ENCODE data around the gene KRT75.

KRT75 gene

DNA sequence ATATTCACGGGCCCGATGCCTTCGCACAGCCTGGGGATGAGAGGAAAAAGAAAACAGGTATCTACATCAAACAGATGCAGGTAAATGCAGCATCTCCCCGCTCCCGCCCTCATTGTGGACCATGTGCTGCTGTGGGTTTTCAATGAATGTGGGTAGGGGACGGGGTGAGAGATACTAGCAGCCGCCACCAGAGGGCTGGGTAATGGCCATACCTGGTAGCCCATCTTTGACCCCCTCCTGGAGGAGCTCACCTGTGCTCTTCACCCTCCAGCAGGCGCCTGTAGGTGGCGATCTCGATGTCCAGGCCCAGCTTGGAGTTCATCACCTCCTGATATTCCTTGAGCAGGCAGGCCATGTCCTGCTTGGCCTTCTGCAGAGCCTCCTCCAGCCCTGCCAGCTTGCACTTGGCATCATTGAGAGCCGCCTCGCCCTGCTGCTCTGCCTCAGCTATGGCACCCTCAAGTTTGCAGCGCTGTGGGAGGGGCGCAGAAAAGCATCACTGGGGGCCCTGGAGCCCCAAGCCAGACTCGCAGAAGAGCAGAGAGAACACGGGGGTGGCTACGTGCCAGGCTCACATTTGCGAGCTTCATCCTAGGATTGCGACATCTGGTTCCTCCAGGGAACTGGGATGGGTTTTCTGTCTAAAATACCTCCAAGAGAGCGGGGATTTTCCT lies 38.3 kb downstream of the KRT75 start:
- Histone ChIP-seq H3K36me3 (ENCODE audit: insufficient read depth, low read length) (no peaks in the 10 kb centered on the region), H3K9me2 (replicated peaks; ENCODE audit: low read depth, low read length) (no peaks in the 10 kb centered on the region), H2AFZ (ENCODE audit: low read length) (no peak overlapping the region), H3K9me3 (ENCODE audit: insufficient read depth, low read depth, low read length) (no peaks in the 10 kb centered on the region), H3K27me3 (ENCODE audit: insufficient read depth, low read length, poor library complexity, severe bottlenecking) (no peaks in the 10 kb centered on the region), H3F3A (ENCODE audit: low read depth) (no peaks in the 10 kb centered on the region), H3K4me2 (ENCODE audit: low read depth, low read length, poor library complexity, severe bottlenecking) (no peak overlapping the region), H3K9ac (ENCODE audit: low read depth, low read length, poor library complexity, severe bottlenecking) (no peak overlapping the region), H3K79me2 (ENCODE audit: insufficient read depth, low read length) (no peaks in the 10 kb centered on the region), H3K4me3 (ENCODE audit: low read length, poor library complexity, severe bottlenecking) (no peak overlapping the region), H4K20me1 (ENCODE audit: insufficient read depth, low read length, poor library complexity, severe bottlenecking) (no peaks in the 10 kb centered on the region), H3K4me1 (ENCODE audit: insufficient read depth, low read length, poor library complexity, severe bottlenecking) (no peaks in the 10 kb centered on the region)
- TF ChIP-seq EZH2phosphoT487 (IDR thresholded peaks at IDR 0.05; ENCODE audit: borderline replicate concordance) (no peak), CTCF (conservative IDR thresholded peaks at IDR 0.05; ENCODE audit: low read length) (peak; percentile 61)

DNA sequence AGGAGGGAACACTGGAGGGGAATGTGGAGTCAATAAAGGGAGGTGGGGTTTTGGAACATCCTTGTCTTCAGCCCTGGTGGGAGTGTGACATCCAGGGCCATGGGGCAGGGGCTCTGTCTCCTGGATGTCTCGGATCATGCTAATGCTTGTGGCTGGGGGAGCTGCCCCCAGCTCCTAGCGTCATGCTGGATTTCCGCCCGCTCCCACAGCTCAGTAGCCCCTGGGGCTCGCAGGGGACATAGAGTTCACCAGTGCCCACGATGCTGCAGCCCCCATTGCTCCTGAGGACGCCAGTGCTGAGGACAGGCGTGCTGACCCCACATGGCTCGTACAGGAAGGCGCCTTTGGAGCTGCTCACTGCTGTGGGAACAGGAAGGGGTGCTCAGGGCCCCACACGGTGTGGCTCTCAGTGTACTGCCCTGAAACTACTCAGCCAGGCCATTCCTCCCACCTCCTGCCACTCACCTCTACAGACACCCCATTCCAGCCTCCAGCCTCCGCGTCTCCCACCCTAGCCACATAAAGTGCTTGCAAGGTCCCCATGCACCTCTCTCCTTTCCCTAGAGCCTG lies 39.2 kb downstream of the KRT75 start:
- no peaks in the 10 kb centered on the region for H3K4me1 ChIP-seq (ENCODE audit: insufficient read depth, low read length, poor library complexity, severe bottlenecking)
- no peaks in the 10 kb centered on the region for H3F3A ChIP-seq (ENCODE audit: low read depth)
- H3K9me3 ChIP-seq (ENCODE audit: insufficient read depth, low read depth, low read length): no peaks in the 10 kb centered on the region
- H3K9ac ChIP-seq (ENCODE audit: low read depth, low read length, poor library complexity, severe bottlenecking): no peak overlapping the region
- no peaks in the 10 kb centered on the region for H3K27me3 ChIP-seq (ENCODE audit: insufficient read depth, low read length, poor library complexity, severe bottlenecking)
- no peak overlapping the region for H3K4me3 ChIP-seq (ENCODE audit: low read length, poor library complexity, severe bottlenecking)
- H4K20me1 ChIP-seq (ENCODE audit: insufficient read depth, low read length, poor library complexity, severe bottlenecking): no peaks in the 10 kb centered on the region
- no peaks in the 10 kb centered on the region for H3K79me2 ChIP-seq (ENCODE audit: insufficient read depth, low read length)
- no peaks in the 10 kb centered on the region for H3K9me2 ChIP-seq (replicated peaks; ENCODE audit: low read depth, low read length)
- H2AFZ ChIP-seq (ENCODE audit: low read length): no peak overlapping the region
- TF ChIP-seq CTCF (conservative IDR thresholded peaks at IDR 0.05; ENCODE audit: low read length) (no peak), EZH2phosphoT487 (IDR thresholded peaks at IDR 0.05; ENCODE audit: borderline replicate concordance) (no peak)
- no peaks in the 10 kb centered on the region for H3K36me3 ChIP-seq (ENCODE audit: insufficient read depth, low read length)
- H3K4me2 ChIP-seq (ENCODE audit: low read depth, low read length, poor library complexity, severe bottlenecking): no peak overlapping the region

DNA sequence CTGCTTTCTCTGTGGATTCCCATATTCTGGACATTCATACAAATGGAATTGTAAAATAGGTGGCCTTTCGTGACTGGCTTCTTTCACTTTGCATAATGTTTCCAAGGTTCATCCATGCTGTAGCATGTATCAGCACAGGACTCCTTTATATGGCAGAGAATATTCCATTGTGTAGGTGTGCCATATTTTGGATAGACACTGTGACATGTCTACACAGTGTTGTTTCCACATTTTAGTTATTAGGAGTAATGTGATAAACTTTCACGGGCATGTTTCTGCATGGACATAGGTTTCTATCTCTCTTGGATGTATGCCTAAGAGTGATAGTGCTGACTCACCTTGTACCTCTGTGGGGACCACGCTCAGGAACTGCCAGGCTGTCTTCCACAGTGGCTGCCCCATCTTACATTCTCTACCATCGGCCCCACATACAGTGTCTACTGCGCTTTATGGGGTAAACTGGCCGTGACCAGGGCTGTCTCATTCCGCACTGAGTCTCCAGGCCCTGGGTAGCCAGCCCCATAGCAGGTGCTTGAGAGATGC lies 41.6 kb downstream of the KRT75 start:
- no peaks in the 10 kb centered on the region for H3K27me3 ChIP-seq (ENCODE audit: insufficient read depth, low read length, poor library complexity, severe bottlenecking)

More for the DNA sequence above, 41.6 kb downstream of the KRT75 start:
- Histone ChIP-seq H3K9me2 (replicated peaks; ENCODE audit: low read depth, low read length) (no peaks in the 10 kb centered on the region), H3K4me1 (ENCODE audit: insufficient read depth, low read length, poor library complexity, severe bottlenecking) (no peaks in the 10 kb centered on the region), H3K4me3 (ENCODE audit: low read length, poor library complexity, severe bottlenecking) (no peak overlapping the region), H3K9me3 (ENCODE audit: insufficient read depth, low read depth, low read length) (no peaks in the 10 kb centered on the region), H3K79me2 (ENCODE audit: insufficient read depth, low read length) (no peaks in the 10 kb centered on the region), H3K9ac (ENCODE audit: low read depth, low read length, poor library complexity, severe bottlenecking) (no peak overlapping the region), H3F3A (ENCODE audit: low read depth) (no peaks in the 10 kb centered on the region), H3K36me3 (ENCODE audit: insufficient read depth, low read length) (no peaks in the 10 kb centered on the region), H3K4me2 (ENCODE audit: low read depth, low read length, poor library complexity, severe bottlenecking) (no peak overlapping the region), H2AFZ (ENCODE audit: low read length) (no peak overlapping the region), H4K20me1 (ENCODE audit: insufficient read depth, low read length, poor library complexity, severe bottlenecking) (no peaks in the 10 kb centered on the region)
- TF ChIP-seq CTCF (conservative IDR thresholded peaks at IDR 0.05; ENCODE audit: low read length) (no peak), EZH2phosphoT487 (IDR thresholded peaks at IDR 0.05; ENCODE audit: borderline replicate concordance) (no peak)
